Smooth muscle cell (in vitro differentiated cells): ENCODE measurements around the gene SPOCK3. TPM values are rescaled to one million over a fixed set of nuclear protein-coding genes. Genes with fewer than 3 reads are reported as not detected.

Experiments used
- DNase-seq: peaks from one replicate; lab custom pipeline; 2025; ENCODE audit not compliant: unreplicated experiment; lab: John Stamatoyannopoulos, UW
- H2AFZ ChIP-seq: fragments of 200-600 bp; sonication (generic); 2 replicates; pipeline ENCODE4 v1.6.0; 2016; ENCODE audit warnings: antibody characterized with exemption, low read depth, mild to moderate bottlenecking
- H3F3A ChIP-seq: fragments of 200-600 bp; sonication (generic); 2 replicates; pipeline ENCODE4 v1.6.0; 2017; ENCODE audit warnings: antibody characterized with exemption, low read depth
- H3K27ac ChIP-seq: fragments of 200-600 bp; sonication (generic); 2 replicates; pipeline ENCODE4 v1.5.1; 2016; ENCODE audit warnings: low read depth, mild to moderate bottlenecking
- H3K27me3 ChIP-seq: fragments of 200-600 bp; sonication (generic); 2 replicates; pipeline ENCODE4 v1.6.1; 2016; ENCODE audit warnings: low read depth, mild to moderate bottlenecking
- H3K36me3 ChIP-seq: fragments of 200-600 bp; sonication (generic); 2 replicates; pipeline ENCODE4 v1.5.1; 2016; ENCODE audit warnings: low read depth
- H3K4me1 ChIP-seq: fragments of 200-600 bp; sonication (generic); 2 replicates; pipeline ENCODE4 v1.5.1; 2016; ENCODE audit warnings: low read depth
- H3K4me2 ChIP-seq: fragments of 200-600 bp; sonication (generic); 2 replicates; pipeline ENCODE4 v1.6.0; 2016; ENCODE audit warnings: mild to moderate bottlenecking
- H3K4me3 ChIP-seq: fragments of 200-600 bp; sonication (generic); 2 replicates; pipeline ENCODE4 v1.5.1; 2016; ENCODE audit warnings: mild to moderate bottlenecking
- H3K79me2 ChIP-seq: fragments of 200-600 bp; sonication (generic); 2 replicates; pipeline ENCODE4 v1.6.0; 2016; ENCODE audit warnings: low read depth, mild to moderate bottlenecking
- H3K9ac ChIP-seq: fragments of 200-600 bp; sonication (generic); 2 replicates; pipeline ENCODE4 v1.6.0; 2016; ENCODE audit warnings: low read depth
- H3K9me3 ChIP-seq: fragments of 200-600 bp; sonication (generic); replicated peaks from 2 replicates; pipeline ENCODE4 v1.5.1; 2016; ENCODE audit warnings: low read depth
- H4K20me1 ChIP-seq: fragments of 200-600 bp; sonication (generic); 2 replicates; pipeline ENCODE4 v1.6.0; 2016; ENCODE audit warnings: low read depth
- CTCF ChIP-seq: fragments of 200-600 bp; sonication (generic); IDR thresholded peaks from 2 replicates; pipeline ENCODE4 v1.5.1; 2017; ENCODE audit warnings: borderline replicate concordance, mild to moderate bottlenecking, antibody characterized with exemption; ENCODE audit not compliant: insufficient read depth, poor library complexity, severe bottlenecking
- WGBS: methylation state at CpG from one replicate; pipeline ENCODE4 v1.1.7; 2016; ENCODE audit warnings: low lambda C conversion rate; 5-methylcytosine and 5-hydroxymethylcytosine counted together
- polyA plus RNA-seq: library from polyadenylated mRNA; unstranded; fragments of >200 nt; fragmentation: Nextera tagmentation; extraction: Ambion mirVana; gene quantifications from 2 replicates; pipeline ENCODE4 v1.2.1, GENCODE V29; 2016
- total RNA-seq: library from RNA; depleted of rRNA; stranded (reverse); fragments of >200 nt; gene quantifications from 2 replicates; pipeline ENCODE4 v1.2.3, GENCODE V29; 2014

Gene SPOCK3
- total and polyA plus RNA-seq, 2 experiments from 2014 or later, result 0.49 TPM; not detected in 1

GRCh38 chr4:166802346-166802745 lies 431.9 kb downstream of the SPOCK3 start:
- Histone ChIP-seq H3K27ac (no peak overlapping the region), H3K36me3 (no peaks in the 10 kb centered on the region), H3K27me3 (no peaks in the 10 kb centered on the region), H3K9me3 (no peaks in the 10 kb centered on the region), H3K9ac (no peak overlapping the region), H3K4me1 (peaks cover 5% of the 10 kb centered on the region), H3K4me2 (no peak overlapping the region), H3K4me3 (no peak overlapping the region), H3F3A (no peaks in the 10 kb centered on the region), H4K20me1 (no peaks in the 10 kb centered on the region), H3K79me2 (no peaks in the 10 kb centered on the region), H2AFZ (peak overlapping the region; percentile 8)
- 88% methylated on average over 4 of the region's 4 CpGs for WGBS
- no peak for TF ChIP-seq CTCF
- no peak for DNase-seq

- Histone ChIP-seq H3K9me3 (no peaks in the 10 kb centered on the region), H2AFZ (no peak overlapping the region), H3K27ac (no peak overlapping the region), H4K20me1 (no peaks in the 10 kb centered on the region), H3K4me1 (peaks cover 5% of the 10 kb centered on the region), H3K9ac (no peak overlapping the region), H3K4me2 (no peak overlapping the region), H3K4me3 (no peak overlapping the region), H3K79me2 (no peaks in the 10 kb centered on the region), H3F3A (no peaks in the 10 kb centered on the region), H3K27me3 (no peaks in the 10 kb centered on the region), H3K36me3 (no peaks in the 10 kb centered on the region)
- 26% methylated on average over 3 of the region's 3 CpGs for WGBS
- no peak for TF ChIP-seq CTCF
- no peak for DNase-seq
Observed at GRCh38 chr4:166798126-166798525, 436.2 kb downstream of the SPOCK3 start.

- no peaks in the 10 kb centered on the region for H3K27me3 ChIP-seq
- no peaks in the 10 kb centered on the region for H3K9me3 ChIP-seq
- no peak overlapping the region for H3K27ac ChIP-seq
- no peaks in the 10 kb centered on the region for H3F3A ChIP-seq
- no peak overlapping the region for H3K4me3 ChIP-seq
- no peak for DNase-seq
- no peak overlapping the region for H3K4me2 ChIP-seq
- no peaks in the 10 kb centered on the region for H3K79me2 ChIP-seq
- H3K36me3 ChIP-seq, result no peaks in the 10 kb centered on the region
- H3K4me1 ChIP-seq, result no peaks in the 10 kb centered on the region
- no peaks in the 10 kb centered on the region for H4K20me1 ChIP-seq
- no peak for TF ChIP-seq CTCF
- H3K9ac ChIP-seq, result no peak overlapping the region
- H2AFZ ChIP-seq, result no peak overlapping the region
Observed at GRCh38 chr4:166777760-166778159, 456.5 kb downstream of the SPOCK3 start.

GRCh38 chr4:166763018-166763417 lies 471.3 kb downstream of the SPOCK3 start:
- Histone ChIP-seq H3K4me1 (no peaks in the 10 kb centered on the region), H2AFZ (no peak overlapping the region), H3K27ac (no peak overlapping the region), H3K4me3 (no peak overlapping the region), H3K9me3 (no peaks in the 10 kb centered on the region), H4K20me1 (no peaks in the 10 kb centered on the region), H3K36me3 (no peaks in the 10 kb centered on the region), H3K79me2 (no peaks in the 10 kb centered on the region), H3F3A (no peaks in the 10 kb centered on the region), H3K4me2 (no peak overlapping the region), H3K27me3 (no peaks in the 10 kb centered on the region), H3K9ac (no peak overlapping the region)
- no peak for DNase-seq
- TF ChIP-seq CTCF, result no peak
